Sigmoid colon (tissue), 4 donors: Measurements from ENCODE around the gene PELI1.

Source experiments
- EP300 ChIP-seq, 4 donors: sonication (generic); formaldehyde crosslinking; IDR thresholded peaks; one replicate each; pipeline ENCODE4 v1.6.1; 2017; ENCODE audit warnings: antibody characterized with exemption in 4 of 4
- POLR2A ChIP-seq, 2 donors: fragments of 450-650 bp; IDR thresholded peaks; one replicate each; pipeline ENCODE4 v1.6.1; 2016; ENCODE audit warnings: antibody characterized with exemption in 2 of 2, mild to moderate bottlenecking in 2 of 2, moderate library complexity in 2 of 2
- TF ChIP-seq, protein P1 (sequence below), 4 experiments: fragments of 450-650 bp in 3 of 4; fragments of 200-600 bp in 1 of 4; IDR thresholded peaks; one replicate each; pipeline ENCODE4 v1.5.1; 2016 to 2019; ENCODE audit warnings: antibody characterized with exemption in 4 of 4, mild to moderate bottlenecking in 3 of 4, moderate library complexity in 2 of 4

DNA sequence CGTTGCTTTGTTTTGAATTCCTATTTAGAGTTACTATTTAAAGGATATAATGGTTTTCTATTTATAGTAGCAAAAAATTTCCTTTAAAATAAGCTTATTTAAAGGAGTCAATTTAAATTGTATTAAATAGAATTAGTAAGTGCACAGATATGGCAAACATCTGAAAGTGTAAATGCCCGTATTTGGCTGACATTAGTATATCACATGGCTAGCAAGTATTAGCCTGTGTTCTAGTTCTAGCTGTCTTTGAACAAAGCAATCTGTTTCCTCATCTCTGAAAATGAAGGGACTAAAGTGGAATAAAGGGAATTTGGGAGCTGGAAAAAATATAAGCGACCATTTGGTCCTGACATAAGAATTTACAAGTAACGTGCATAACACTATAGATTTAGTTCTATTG lies 32.2 kb downstream of the PELI1 start:
- TF ChIP-seq, protein P1, sequence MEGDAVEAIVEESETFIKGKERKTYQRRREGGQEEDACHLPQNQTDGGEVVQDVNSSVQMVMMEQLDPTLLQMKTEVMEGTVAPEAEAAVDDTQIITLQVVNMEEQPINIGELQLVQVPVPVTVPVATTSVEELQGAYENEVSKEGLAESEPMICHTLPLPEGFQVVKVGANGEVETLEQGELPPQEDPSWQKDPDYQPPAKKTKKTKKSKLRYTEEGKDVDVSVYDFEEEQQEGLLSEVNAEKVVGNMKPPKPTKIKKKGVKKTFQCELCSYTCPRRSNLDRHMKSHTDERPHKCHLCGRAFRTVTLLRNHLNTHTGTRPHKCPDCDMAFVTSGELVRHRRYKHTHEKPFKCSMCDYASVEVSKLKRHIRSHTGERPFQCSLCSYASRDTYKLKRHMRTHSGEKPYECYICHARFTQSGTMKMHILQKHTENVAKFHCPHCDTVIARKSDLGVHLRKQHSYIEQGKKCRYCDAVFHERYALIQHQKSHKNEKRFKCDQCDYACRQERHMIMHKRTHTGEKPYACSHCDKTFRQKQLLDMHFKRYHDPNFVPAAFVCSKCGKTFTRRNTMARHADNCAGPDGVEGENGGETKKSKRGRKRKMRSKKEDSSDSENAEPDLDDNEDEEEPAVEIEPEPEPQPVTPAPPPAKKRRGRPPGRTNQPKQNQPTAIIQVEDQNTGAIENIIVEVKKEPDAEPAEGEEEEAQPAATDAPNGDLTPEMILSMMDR (IDR thresholded peaks at IDR 0.05): no peak
- TF ChIP-seq POLR2A (IDR thresholded peaks at IDR 0.05) (no peak), EP300 (IDR thresholded peaks at IDR 0.05) (no peak)
